K562 (cell line): Measurements from ENCODE around the gene TTLL11. TPM values are rescaled to one million over a fixed set of nuclear protein-coding genes. Genes with fewer than 3 reads are reported as not detected.

Experiments
- ATAC-seq: fragments of 200-7000 bp; cut with Tn5 transposase; 3 replicates; pipeline ENCODE4 v1.9.1; 2020; ENCODE audit warnings: moderate library complexity
- BruUV-seq: library from RNA; stranded (reverse); fragments of 400-500 nt; replicated peaks from 2 replicates; lab custom pipeline; 2021; lab: Mats Ljungman, UMichigan
- CTCF ChIA-PET: fragments of 300-600 bp; formaldehyde crosslinking; extraction: SDS; loops from one replicate; lab custom pipeline; 2021; ENCODE audit warnings: low intra/inter-chr PET ratio; lab: Yijun Ruan, JAX
- POLR2A ChIA-PET: fragments of 300-600, 350-650 bp; sonication (Branson Sonifier 250); formaldehyde crosslinking; extraction: SDS; loops from one replicate; lab custom pipeline; 2021; ENCODE audit warnings: antibody characterized with exemption, inconsistent platforms; lab: Yijun Ruan, JAX
- DNase-seq, 4 experiments: peaks; one replicate each; pipeline versions ENCODE4 v3.0.0 to v3.0.0-alpha.2; 2011 to 2018; ENCODE audit warnings: low spot score in 3 of 4, mixed read lengths in 3 of 4; ENCODE audit errors: extremely low read depth in 1 of 4
- FAIRE-seq: peaks from 2 replicates; lab custom pipeline; 2011; peaks lifted over from hg19 to GRCh38; lab: Jason Lieb, UNC
- H2AFZ ChIP-seq: 2 replicates; pipeline ENCODE4 v1.6.0; 2011; ENCODE audit warnings: low read depth, low read length, control low read depth, inconsistent platforms
- H3K27ac ChIP-seq: fragments of 200-600 bp; 3 replicates; pipeline ENCODE4 v1.8.0; 2011; ENCODE audit warnings: low read depth, mild to moderate bottlenecking, control low read depth, inconsistent platforms, low read length, moderate library complexity, mixed read lengths; ENCODE audit errors: extremely low read depth
- H3K27me3 ChIP-seq, 2 experiments: fragments of 300-600 bp in 1 of 2; 2 replicates in 1 of 2; 3 replicates in 1 of 2; pipeline versions ENCODE4 v1.6.0 to v1.8.0; 2011; ENCODE audit warnings: inconsistent platforms in 2 of 2, low read length in 2 of 2, mild to moderate bottlenecking in 1 of 2, mixed read lengths in 1 of 2, moderate library complexity in 1 of 2; ENCODE audit not compliant: control insufficient read depth in 2 of 2, insufficient read depth in 2 of 2
- H3K36me3 ChIP-seq: fragments of 300-600 bp; 3 replicates; pipeline ENCODE4 v1.8.0; 2011; ENCODE audit warnings: mild to moderate bottlenecking, low read length, inconsistent platforms; ENCODE audit not compliant: control insufficient read depth, insufficient read depth
- H3K4me1 ChIP-seq, 2 experiments: fragments of 200-600 bp in 1 of 2; replicated peaks in 1 of 2; 2 replicates in 1 of 2; 3 replicates in 1 of 2; pipeline versions ENCODE4 v1.5.1 to v1.8.0; 2011; ENCODE audit warnings: inconsistent platforms in 2 of 2, low read length in 2 of 2, mild to moderate bottlenecking in 1 of 2, mixed read lengths in 1 of 2, moderate library complexity in 1 of 2; ENCODE audit not compliant: control insufficient read depth in 2 of 2, insufficient read depth in 2 of 2
- H3K4me2 ChIP-seq: 2 replicates; pipeline ENCODE4 v1.6.1; 2011; ENCODE audit warnings: low read length, control low read depth, inconsistent platforms, mixed read lengths; ENCODE audit not compliant: insufficient read depth
- H3K4me3 ChIP-seq: fragments of 200-600 bp; sonication (generic), shearing (Covaris generic); 2 replicates; pipeline ENCODE4 v1.5.1; 2016; ENCODE audit warnings: control low read depth, inconsistent platforms
- H3K79me2 ChIP-seq: fragments of 200-600 bp; 3 replicates; pipeline ENCODE4 v1.8.0; 2011; ENCODE audit warnings: low read length, inconsistent platforms; ENCODE audit not compliant: control insufficient read depth, insufficient read depth
- H3K9ac ChIP-seq, 2 experiments: 2 replicates each; pipeline versions ENCODE4 v1.6.0 to v1.6.1; 2011; ENCODE audit warnings: low read depth in 2 of 2, low read length in 2 of 2, control low read depth in 1 of 2, inconsistent platforms in 1 of 2, mild to moderate bottlenecking in 1 of 2, mixed read lengths in 1 of 2; ENCODE audit not compliant: insufficient read depth in 1 of 2
- H3K9me1 ChIP-seq: one replicate; pipeline ENCODE4 v1.6.0; 2011; ENCODE audit warnings: inconsistent platforms, mild to moderate bottlenecking, low read length, moderate library complexity; ENCODE audit not compliant: control insufficient read depth, insufficient read depth
- H3K9me3 ChIP-seq: replicated peaks from 2 replicates; pipeline ENCODE4 v1.5.1; 2011; ENCODE audit warnings: low read depth, low read length, inconsistent platforms; ENCODE audit not compliant: control insufficient read depth, insufficient read depth
- H4K20me1 ChIP-seq: replicated peaks from 2 replicates; pipeline ENCODE4 v1.6.1; 2011; ENCODE audit warnings: low read length, inconsistent platforms, mixed read lengths; ENCODE audit not compliant: control insufficient read depth, insufficient read depth
- BHLHE40 ChIP-seq: IDR thresholded peaks from 2 replicates; pipeline ENCODE4 v1.6.1; 2011; ENCODE audit warnings: low read length, improper control_type of control experiment
- CBX5 ChIP-seq: IDR thresholded peaks from 2 replicates; pipeline ENCODE4 v1.6.1; 2014; ENCODE audit warnings: low read depth, borderline replicate concordance
- GABPA ChIP-seq: fragments of 200-800 bp; sonication (Bioruptor generic); conservative IDR thresholded peaks from 2 replicates; pipeline ENCODE4 v1.6.1; 2016; ENCODE audit warnings: low read depth, missing genetic modification characterization, missing compliant biosample characterization
- HMG20A ChIP-seq: fragments of 450-650 bp; formaldehyde crosslinking; conservative IDR thresholded peaks from 2 replicates; pipeline ENCODE4 v1.4.0; 2020; ENCODE audit warnings: mild to moderate bottlenecking, mixed read lengths
- HNRNPK ChIP-seq: fragments of 200-400 bp; formaldehyde crosslinking; IDR thresholded peaks from one replicate; pipeline ENCODE4 v1.6.1; 2018; ENCODE audit warnings: mild to moderate bottlenecking, low read depth, low read length; ENCODE audit not compliant: poor library complexity, severe bottlenecking
- MCM7 ChIP-seq, 2 experiments: fragments of 450-650 bp; IDR thresholded peaks; 2 replicates each; pipeline ENCODE4 v1.6.1; 2016 to 2018
- MLX ChIP-seq, 2 experiments: fragments of 450-650 bp in 1 of 2; sonication (generic) in 1 of 2; formaldehyde crosslinking; conservative IDR thresholded peaks; 2 replicates each; pipeline versions ENCODE4 v1.4.0 to v1.8.1; 2020 to 2022; ENCODE audit warnings: mild to moderate bottlenecking in 1 of 2, missing genetic modification reagents in 1 of 2
- PRMT5 ChIP-seq: sonication (generic); formaldehyde crosslinking; IDR thresholded peaks from 2 replicates; pipeline ENCODE4 v1.5.0; 2020; ENCODE audit warnings: missing genetic modification reagents
- RBM17 ChIP-seq: fragments of 200-400 bp; formaldehyde crosslinking; IDR thresholded peaks from 2 replicates; pipeline ENCODE4 v1.6.1; 2017; ENCODE audit warnings: low read depth, mild to moderate bottlenecking, low read length, borderline replicate concordance
- SRF ChIP-seq, 2 experiments: fragments of 250-450, 450-650 bp in 1 of 2; sonication (Bioruptor Pico) in 1 of 2; sonication (generic) in 1 of 2; formaldehyde crosslinking; IDR thresholded peaks; 2 replicates each; pipeline versions ENCODE4 v1.5.0 to v1.5.1; 2020 to 2022; ENCODE audit warnings: mild to moderate bottlenecking in 1 of 2, missing genetic modification reagents in 1 of 2
- ZNF639 ChIP-seq, 2 experiments: fragments of 200-800 bp in 1 of 2; sonication (Bioruptor generic) in 1 of 2; sonication (generic) in 1 of 2; formaldehyde crosslinking in 1 of 2; IDR thresholded peaks in 1 of 2; conservative IDR thresholded peaks in 1 of 2; 2 replicates each; pipeline versions ENCODE4 v1.5.0 to v1.6.1; 2016 to 2020; ENCODE audit warnings: missing compliant biosample characterization in 1 of 2, missing genetic modification characterization in 1 of 2, missing genetic modification reagents in 1 of 2
- ZNF740 ChIP-seq, 3 experiments: fragments of 200-800 bp in 1 of 3; sonication (Bioruptor generic) in 1 of 3; sonication (generic) in 1 of 3; formaldehyde crosslinking in 1 of 3; IDR thresholded peaks; 2 replicates each; pipeline versions ENCODE4 v1.6.1 to v1.8.0; 2016 to 2022; ENCODE audit warnings: mild to moderate bottlenecking in 2 of 3, missing compliant biosample characterization in 2 of 3, missing genetic modification characterization in 2 of 3, missing genetic modification reagents in 1 of 3
- WGBS: fragments of 100-300 bp; shearing (Covaris generic); methylation state at CpG from one replicate; pipeline ENCODE4 v1.1.6; 2016; ENCODE audit warnings: low coverage, mixed read lengths; ENCODE audit not compliant: insufficient coverage; ENCODE audit errors: missing lambda C conversion rate; 5-methylcytosine and 5-hydroxymethylcytosine counted together
- in situ Hi-C: fragments of 300-500 bp; cut with MboI; formaldehyde crosslinking; loops from 4 replicates; pipeline ENCODE4 v1.15.0; 2018; ENCODE audit warnings: inconsistent platforms, mixed read lengths
- intact Hi-C: fragments of 100-400 bp; cut with micrococcal nuclease; formaldehyde crosslinking; loops from 2 replicates; pipeline ENCODE4 v1.14.2; 2022
- polyA plus RNA-seq, 8 experiments: library from polyadenylated mRNA; depleted of rRNA in 4 of 8; stranded (reverse) in 5 of 8; unstranded in 3 of 8; fragments of >200 nt; fragmentation: Nextera tagmentation in 2 of 8; fragmentation: Illumina TruSeq in 1 of 8; extraction: Ambion mirVana in 2 of 8; extraction: Trizol in 1 of 8; gene quantifications; 2 replicates each; pipeline versions ENCODE4 v1.2.1 to v1.2.3, GENCODE V29; 2011 to 2014; ENCODE audit warnings: inconsistent platforms in 1 of 8, missing spikeins in 1 of 8
- total RNA-seq, 7 experiments: library from RNA; depleted of rRNA in 6 of 7; stranded (reverse); fragments of >200 nt in 6 of 7; fragmentation: Illumina TruSeq in 2 of 7; extraction: Trizol in 2 of 7; gene quantifications; 2 replicates each; pipeline versions ENCODE4 v1.2.1 to v1.2.3, GENCODE V29; 2011 to 2021; ENCODE audit warnings: low replicate concordance in 1 of 7

Gene TTLL11
- total and polyA plus RNA-seq, 9 of the 15 experiments (the other 6 are each of a cell fraction or from before 2014, with no cell fraction given), result 0.83 to 4.4 (median 2.7) TPM

- H3K4me3 ChIP-seq, result no peak overlapping the region
- peaks cover 3% of the 10 kb centered on the region for H4K20me1 ChIP-seq
- H3K9me3 ChIP-seq, result no peaks in the 10 kb centered on the region
- no peaks in the 10 kb centered on the region for H3K79me2 ChIP-seq
- H3K4me2 ChIP-seq, result no peak overlapping the region
- no peak for DNase-seq
- BruUV-seq, result no TSS peak
- H3K36me3 ChIP-seq, result no peaks in the 10 kb centered on the region
- H3K27ac ChIP-seq, result no peak overlapping the region
- H2AFZ ChIP-seq, result no peak overlapping the region
- WGBS, result 0% methylated on average over 4 of the region's 4 CpGs
- POLR2A ChIA-PET, result no interaction called here
- H3K4me1 ChIP-seq, result no peaks in the 10 kb centered on the region
- H3K27me3 ChIP-seq, result peaks cover 25 to 32% of the 10 kb centered on the region in 2 experiments
- peaks cover 2% of the 10 kb centered on the region for H3K9me1 ChIP-seq
- in situ Hi-C loops (no loop called here), intact Hi-C loops (no loop called here)
- FAIRE-seq, result no peak
- no peak for ATAC-seq
- no peak overlapping the region for H3K9ac ChIP-seq
- TF ChIP-seq ZNF740 (CRISPR knock-in tag; IDR thresholded peaks at IDR 0.05) (no peak), ZNF740 (tag; IDR thresholded peaks at IDR 0.05) (no peak), PRMT5 (CRISPR knock-in tag) (no peak), HNRNPK (no peak)
- CTCF ChIA-PET, result no interaction called here
Observed at GRCh38 chr9:121958530-121958929, 134.6 kb downstream of the TTLL11 start.

GRCh38 chr9:121956808-121957207 is 136.3 kb downstream of the TTLL11 start:
- in situ Hi-C loops (no loop called here), intact Hi-C loops (no loop called here)
- Histone ChIP-seq H4K20me1 (no peaks in the 10 kb centered on the region; the same call in none of the 2 replicates), H3K4me3 (no peak overlapping the region), H3K27me3 (peaks cover 21 to 31% of the 10 kb centered on the region in 2 experiments; a peak in 4 of 5 replicates), H3K36me3 (no peaks in the 10 kb centered on the region), H3K27ac (no peak overlapping the region), H3K4me1 (no peaks in the 10 kb centered on the region), H3K9ac (no peak overlapping the region), H3K9me1 (peaks cover 2% of the 10 kb centered on the region), H2AFZ (no peak overlapping the region), H3K9me3 (no peaks in the 10 kb centered on the region), H3K4me2 (no peak overlapping the region), H3K79me2 (no peaks in the 10 kb centered on the region)
- POLR2A ChIA-PET, result no interaction called here
- WGBS, result 0% methylated on average over 5 of the region's 6 CpGs
- FAIRE-seq (no peak), ATAC-seq (no peak), DNase-seq (no peak)
- no TSS peak for BruUV-seq
- CTCF ChIA-PET, result no interaction called here
- no peak for TF ChIP-seq GABPA (tag)
- no peak for TF ChIP-seq MLX (CRISPR knock-in tag; conservative IDR thresholded peaks at IDR 0.05)
- TF ChIP-seq MCM7 (IDR thresholded peaks at IDR 0.05), result no peak
- TF ChIP-seq CBX5, result no peak
- no peak for TF ChIP-seq BHLHE40
- TF ChIP-seq SRF (CRISPR knock-in tag; IDR thresholded peaks at IDR 0.05), result no peak
- TF ChIP-seq HMG20A (CRISPR knock-in tag), result no peak
- TF ChIP-seq ZNF639 (CRISPR knock-in tag; conservative IDR thresholded peaks at IDR 0.05 in 1 of 2, IDR thresholded peaks at IDR 0.05 in 1 of 2), result no peak
- TF ChIP-seq RBM17, result no peak
